ENCODE results near the gene SI.

- TF ChIP-seq, protein P1, sequence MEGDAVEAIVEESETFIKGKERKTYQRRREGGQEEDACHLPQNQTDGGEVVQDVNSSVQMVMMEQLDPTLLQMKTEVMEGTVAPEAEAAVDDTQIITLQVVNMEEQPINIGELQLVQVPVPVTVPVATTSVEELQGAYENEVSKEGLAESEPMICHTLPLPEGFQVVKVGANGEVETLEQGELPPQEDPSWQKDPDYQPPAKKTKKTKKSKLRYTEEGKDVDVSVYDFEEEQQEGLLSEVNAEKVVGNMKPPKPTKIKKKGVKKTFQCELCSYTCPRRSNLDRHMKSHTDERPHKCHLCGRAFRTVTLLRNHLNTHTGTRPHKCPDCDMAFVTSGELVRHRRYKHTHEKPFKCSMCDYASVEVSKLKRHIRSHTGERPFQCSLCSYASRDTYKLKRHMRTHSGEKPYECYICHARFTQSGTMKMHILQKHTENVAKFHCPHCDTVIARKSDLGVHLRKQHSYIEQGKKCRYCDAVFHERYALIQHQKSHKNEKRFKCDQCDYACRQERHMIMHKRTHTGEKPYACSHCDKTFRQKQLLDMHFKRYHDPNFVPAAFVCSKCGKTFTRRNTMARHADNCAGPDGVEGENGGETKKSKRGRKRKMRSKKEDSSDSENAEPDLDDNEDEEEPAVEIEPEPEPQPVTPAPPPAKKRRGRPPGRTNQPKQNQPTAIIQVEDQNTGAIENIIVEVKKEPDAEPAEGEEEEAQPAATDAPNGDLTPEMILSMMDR (IDR thresholded peaks at IDR 0.05): no peak
- TF ChIP-seq ZFX (IDR thresholded peaks at IDR 0.05; ENCODE audit: borderline replicate concordance): no peak
These were observed at the start of gene SI for GRCh38 chr3:165078293-165078692.
